Measurements from ENCODE around the gene SSH2.

DNA sequence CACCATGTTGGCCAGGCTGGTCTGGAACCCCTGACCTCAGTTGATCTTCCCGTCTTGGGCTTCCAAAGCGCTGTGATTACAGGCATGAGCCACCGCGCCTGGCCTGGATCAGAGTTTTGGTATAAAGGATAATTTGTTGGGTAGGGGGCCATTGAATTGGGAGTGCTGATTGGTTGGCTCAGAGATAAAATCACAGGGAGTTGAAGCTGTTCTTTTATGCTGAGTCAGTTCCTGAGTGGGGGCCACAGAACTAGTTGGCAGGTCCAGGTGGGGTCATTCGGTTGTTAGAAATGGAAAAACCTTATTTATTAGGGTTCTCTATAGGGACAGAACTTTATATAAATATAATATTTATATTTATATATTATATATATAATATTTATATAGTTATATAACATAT is 147.1 kb downstream of the SSH2 start:
- TF ChIP-seq, protein P1, sequence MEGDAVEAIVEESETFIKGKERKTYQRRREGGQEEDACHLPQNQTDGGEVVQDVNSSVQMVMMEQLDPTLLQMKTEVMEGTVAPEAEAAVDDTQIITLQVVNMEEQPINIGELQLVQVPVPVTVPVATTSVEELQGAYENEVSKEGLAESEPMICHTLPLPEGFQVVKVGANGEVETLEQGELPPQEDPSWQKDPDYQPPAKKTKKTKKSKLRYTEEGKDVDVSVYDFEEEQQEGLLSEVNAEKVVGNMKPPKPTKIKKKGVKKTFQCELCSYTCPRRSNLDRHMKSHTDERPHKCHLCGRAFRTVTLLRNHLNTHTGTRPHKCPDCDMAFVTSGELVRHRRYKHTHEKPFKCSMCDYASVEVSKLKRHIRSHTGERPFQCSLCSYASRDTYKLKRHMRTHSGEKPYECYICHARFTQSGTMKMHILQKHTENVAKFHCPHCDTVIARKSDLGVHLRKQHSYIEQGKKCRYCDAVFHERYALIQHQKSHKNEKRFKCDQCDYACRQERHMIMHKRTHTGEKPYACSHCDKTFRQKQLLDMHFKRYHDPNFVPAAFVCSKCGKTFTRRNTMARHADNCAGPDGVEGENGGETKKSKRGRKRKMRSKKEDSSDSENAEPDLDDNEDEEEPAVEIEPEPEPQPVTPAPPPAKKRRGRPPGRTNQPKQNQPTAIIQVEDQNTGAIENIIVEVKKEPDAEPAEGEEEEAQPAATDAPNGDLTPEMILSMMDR (IDR thresholded peaks at IDR 0.05), result no peak
- no peak for TF ChIP-seq POLR2A (IDR thresholded peaks at IDR 0.05)
